ENCODE data around the gene USP7. TPM values are rescaled to one million over a fixed set of nuclear protein-coding genes. Genes with fewer than 3 reads are reported as not detected.

USP7 gene
- total RNA-seq, 1 donor from 2014 or later: 96.9 TPM

DNA sequence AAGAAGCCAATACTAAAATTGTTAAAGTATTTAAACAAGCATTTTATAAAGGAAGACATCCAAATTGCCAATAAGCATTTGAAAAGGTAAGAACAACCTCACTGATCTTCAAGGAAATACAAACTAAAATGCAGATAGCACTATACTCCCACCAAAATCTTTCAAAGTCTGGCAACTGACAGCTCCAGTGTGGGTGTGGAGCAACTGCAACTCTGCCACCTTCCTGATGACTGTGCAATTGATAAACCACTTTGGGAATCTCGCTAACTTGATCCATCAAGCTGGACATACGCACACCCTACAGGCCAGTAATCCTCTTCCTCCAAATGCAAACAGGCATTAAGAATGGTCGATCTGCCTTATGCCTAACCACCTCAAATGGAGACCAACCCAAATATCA, 49.6 kb downstream of the USP7 start:
- H3K4me1 ChIP-seq (ENCODE audit: insufficient read depth, low read length): no peaks in the 10 kb centered on the region
- no peaks in the 10 kb centered on the region for H3K27me3 ChIP-seq (ENCODE audit: insufficient read depth, low read length)
- H2AFZ ChIP-seq (ENCODE audit: low read depth, low read length): no peak overlapping the region
- no peak for FAIRE-seq
- H4K20me1 ChIP-seq (ENCODE audit: insufficient read depth, low read length): peaks cover 69% of the 10 kb centered on the region
- H3K4me1 Mint-ChIP-seq (ENCODE audit: low read depth, unreplicated experiment): peaks cover 1% of the 10 kb centered on the region
- H3K9me3 ChIP-seq (ENCODE audit: insufficient read depth, low read depth, low read length): no peaks in the 10 kb centered on the region
- H3K36me3 ChIP-seq (ENCODE audit: insufficient read depth, low read length): peaks cover 52% of the 10 kb centered on the region
- TF ChIP-seq EZH2 (IDR thresholded peaks at IDR 0.05; ENCODE audit: insufficient read depth, low read length): no peak
- TF ChIP-seq, protein P1, sequence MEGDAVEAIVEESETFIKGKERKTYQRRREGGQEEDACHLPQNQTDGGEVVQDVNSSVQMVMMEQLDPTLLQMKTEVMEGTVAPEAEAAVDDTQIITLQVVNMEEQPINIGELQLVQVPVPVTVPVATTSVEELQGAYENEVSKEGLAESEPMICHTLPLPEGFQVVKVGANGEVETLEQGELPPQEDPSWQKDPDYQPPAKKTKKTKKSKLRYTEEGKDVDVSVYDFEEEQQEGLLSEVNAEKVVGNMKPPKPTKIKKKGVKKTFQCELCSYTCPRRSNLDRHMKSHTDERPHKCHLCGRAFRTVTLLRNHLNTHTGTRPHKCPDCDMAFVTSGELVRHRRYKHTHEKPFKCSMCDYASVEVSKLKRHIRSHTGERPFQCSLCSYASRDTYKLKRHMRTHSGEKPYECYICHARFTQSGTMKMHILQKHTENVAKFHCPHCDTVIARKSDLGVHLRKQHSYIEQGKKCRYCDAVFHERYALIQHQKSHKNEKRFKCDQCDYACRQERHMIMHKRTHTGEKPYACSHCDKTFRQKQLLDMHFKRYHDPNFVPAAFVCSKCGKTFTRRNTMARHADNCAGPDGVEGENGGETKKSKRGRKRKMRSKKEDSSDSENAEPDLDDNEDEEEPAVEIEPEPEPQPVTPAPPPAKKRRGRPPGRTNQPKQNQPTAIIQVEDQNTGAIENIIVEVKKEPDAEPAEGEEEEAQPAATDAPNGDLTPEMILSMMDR (IDR thresholded peaks at IDR 0.05; ENCODE audit: insufficient read depth, low read depth, low read length): no peak
- peaks cover 47% of the 10 kb centered on the region for H3K79me2 ChIP-seq (ENCODE audit: insufficient read depth, low read length)
- no peak overlapping the region for H3K4me3 Mint-ChIP-seq (ENCODE audit: unreplicated experiment)
- DNase-seq (ENCODE audit: low read depth): no peak
- no peak overlapping the region for H3K9ac ChIP-seq (ENCODE audit: low read length)
- H3K9me3 Mint-ChIP-seq (ENCODE audit: unreplicated experiment): no peaks in the 10 kb centered on the region
- no peak overlapping the region for H3K27ac ChIP-seq (ENCODE audit: low read depth, low read length)
- no peaks in the 10 kb centered on the region for H3K27me3 Mint-ChIP-seq (ENCODE audit: low read depth, unreplicated experiment)
- no peak overlapping the region for H3K27ac Mint-ChIP-seq (ENCODE audit: unreplicated experiment)
- peaks cover 30% of the 10 kb centered on the region for H3K36me3 Mint-ChIP-seq (ENCODE audit: low read depth, unreplicated experiment)
- no peak overlapping the region for H3K4me2 ChIP-seq (ENCODE audit: low read length)
- H3K4me3 ChIP-seq (ENCODE audit: insufficient read depth, low read depth, low read length): no peak overlapping the region

DNA sequence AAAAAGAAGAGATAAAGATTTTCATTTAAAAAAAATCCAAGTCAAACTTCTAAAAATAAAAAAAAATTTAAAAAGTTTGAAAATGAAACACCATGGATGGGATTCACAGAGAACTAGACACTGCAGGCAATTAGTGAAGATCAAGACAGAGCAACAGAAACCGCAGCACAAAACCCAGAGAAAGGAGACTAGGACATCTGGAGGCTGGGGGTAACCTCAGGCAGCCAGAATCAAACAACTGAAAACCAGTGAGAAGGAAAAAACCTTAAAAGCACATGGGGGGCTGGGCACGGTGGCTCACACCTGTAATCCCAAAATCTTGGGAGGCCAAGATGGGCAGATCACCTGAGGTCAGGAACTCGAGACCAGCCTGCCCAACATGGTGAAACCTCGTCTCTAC, 50.9 kb downstream of the USP7 start:
- no peak overlapping the region for H3K9ac ChIP-seq (ENCODE audit: low read length)
- no peak overlapping the region for H3K4me3 Mint-ChIP-seq (ENCODE audit: unreplicated experiment)
- no peaks in the 10 kb centered on the region for H3K27me3 Mint-ChIP-seq (ENCODE audit: low read depth, unreplicated experiment)
- DNase-seq (ENCODE audit: low read depth) (no peak), FAIRE-seq (no peak)
- no peaks in the 10 kb centered on the region for H3K9me3 Mint-ChIP-seq (ENCODE audit: unreplicated experiment)
- H3K4me3 ChIP-seq (ENCODE audit: insufficient read depth, low read depth, low read length): no peak overlapping the region
- peaks cover 54% of the 10 kb centered on the region for H3K79me2 ChIP-seq (ENCODE audit: insufficient read depth, low read length)
- peaks cover 25% of the 10 kb centered on the region for H3K36me3 Mint-ChIP-seq (ENCODE audit: low read depth, unreplicated experiment)
- no peaks in the 10 kb centered on the region for H3K27me3 ChIP-seq (ENCODE audit: insufficient read depth, low read length)
- H3K27ac ChIP-seq (ENCODE audit: low read depth, low read length): no peak overlapping the region
- no peaks in the 10 kb centered on the region for H3K4me1 ChIP-seq (ENCODE audit: insufficient read depth, low read length)
- no peak overlapping the region for H3K27ac Mint-ChIP-seq (ENCODE audit: unreplicated experiment)
- peaks cover 76% of the 10 kb centered on the region for H4K20me1 ChIP-seq (ENCODE audit: insufficient read depth, low read length)
- peaks cover 6% of the 10 kb centered on the region for H3K4me1 Mint-ChIP-seq (ENCODE audit: low read depth, unreplicated experiment)
- H2AFZ ChIP-seq (ENCODE audit: low read depth, low read length): no peak overlapping the region
- TF ChIP-seq EZH2 (IDR thresholded peaks at IDR 0.05; ENCODE audit: insufficient read depth, low read length): no peak
- TF ChIP-seq, protein P1 (IDR thresholded peaks at IDR 0.05; ENCODE audit: insufficient read depth, low read depth, low read length): no peak
- no peak overlapping the region for H3K4me2 ChIP-seq (ENCODE audit: low read length)
- H3K9me3 ChIP-seq (ENCODE audit: insufficient read depth, low read depth, low read length): no peaks in the 10 kb centered on the region
- peaks cover 59% of the 10 kb centered on the region for H3K36me3 ChIP-seq (ENCODE audit: insufficient read depth, low read length)

DNA sequence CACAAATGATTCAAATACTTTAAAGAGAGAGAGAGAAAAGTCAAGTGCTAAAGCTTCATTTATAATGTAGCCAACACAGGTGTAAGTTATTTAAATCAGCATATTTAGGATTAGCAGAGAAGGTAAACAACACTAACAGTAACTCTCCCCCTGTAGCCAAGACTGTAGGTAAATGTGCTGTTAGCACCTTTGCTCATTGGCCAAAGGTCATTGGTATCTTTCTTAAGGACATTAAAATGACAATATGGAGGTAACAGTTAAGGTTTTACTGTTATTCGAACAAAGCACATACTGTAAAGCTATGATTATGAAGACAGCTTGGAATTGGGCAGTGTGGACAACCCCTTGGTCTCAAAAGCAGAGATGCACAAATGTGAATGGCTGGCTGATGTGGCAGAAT, 52.9 kb downstream of the USP7 start:
- peaks cover 54% of the 10 kb centered on the region for H3K79me2 ChIP-seq (ENCODE audit: insufficient read depth, low read length)
- FAIRE-seq (no peak), DNase-seq (ENCODE audit: low read depth) (no peak)
- H3K36me3 Mint-ChIP-seq (ENCODE audit: low read depth, unreplicated experiment): peaks cover 26% of the 10 kb centered on the region
- H3K4me1 ChIP-seq (ENCODE audit: insufficient read depth, low read length): no peaks in the 10 kb centered on the region
- no peak overlapping the region for H2AFZ ChIP-seq (ENCODE audit: low read depth, low read length)
- no peak overlapping the region for H3K9ac ChIP-seq (ENCODE audit: low read length)
- no peaks in the 10 kb centered on the region for H3K27me3 Mint-ChIP-seq (ENCODE audit: low read depth, unreplicated experiment)
- H3K4me3 ChIP-seq (ENCODE audit: insufficient read depth, low read depth, low read length): no peak overlapping the region
- H4K20me1 ChIP-seq (ENCODE audit: insufficient read depth, low read length): peaks cover 81% of the 10 kb centered on the region
- peak overlapping the region; percentile 66 for H3K27ac Mint-ChIP-seq (ENCODE audit: unreplicated experiment)
- H3K4me3 Mint-ChIP-seq (ENCODE audit: unreplicated experiment): no peak overlapping the region
- H3K36me3 ChIP-seq (ENCODE audit: insufficient read depth, low read length): peaks cover 69% of the 10 kb centered on the region
- no peaks in the 10 kb centered on the region for H3K9me3 ChIP-seq (ENCODE audit: insufficient read depth, low read depth, low read length)
- H3K4me2 ChIP-seq (ENCODE audit: low read length): no peak overlapping the region
- no peaks in the 10 kb centered on the region for H3K9me3 Mint-ChIP-seq (ENCODE audit: unreplicated experiment)
- peaks cover 15% of the 10 kb centered on the region for H3K4me1 Mint-ChIP-seq (ENCODE audit: low read depth, unreplicated experiment)
- no peak overlapping the region for H3K27ac ChIP-seq (ENCODE audit: low read depth, low read length)
- H3K27me3 ChIP-seq (ENCODE audit: insufficient read depth, low read length): no peaks in the 10 kb centered on the region
- TF ChIP-seq, protein P1 (IDR thresholded peaks at IDR 0.05; ENCODE audit: insufficient read depth, low read depth, low read length): no peak
- no peak for TF ChIP-seq EZH2 (IDR thresholded peaks at IDR 0.05; ENCODE audit: insufficient read depth, low read length)

All from astrocyte (in vitro differentiated cells and primary cell).